ENCODE data around the gene SORBS2. TPM values are rescaled to one million over a fixed set of nuclear protein-coding genes. Genes with fewer than 3 reads are reported as not detected.

SORBS2 gene
- total RNA-seq, 4 donors from 2014 or later: 45.3 to 135 (median 76.2) TPM

DNA sequence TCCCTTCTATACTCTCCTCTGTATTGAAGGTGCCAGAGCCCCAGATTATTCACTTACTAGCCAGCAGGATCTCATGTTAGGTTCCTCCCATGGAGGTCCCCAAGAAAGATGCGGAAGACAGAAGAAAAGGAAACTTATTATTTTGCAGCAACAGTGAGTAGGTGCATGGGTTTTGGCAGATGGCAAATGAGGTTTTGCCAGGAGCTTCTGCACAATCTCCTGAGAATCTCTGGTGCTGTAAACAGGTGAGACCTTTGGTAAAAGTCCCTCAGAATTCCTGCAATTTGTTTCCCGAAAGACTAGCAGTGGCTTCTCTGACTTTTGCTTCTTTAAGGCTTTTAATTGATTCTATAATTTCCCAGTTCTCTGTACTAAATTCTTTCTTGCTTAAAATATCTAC, 29.5 kb upstream of the SORBS2 start:
- H3K36me3 ChIP-seq: no peaks in the 10 kb centered on the region
- TF ChIP-seq POLR2A (IDR thresholded peaks at IDR 0.05) (no peak), EP300 (IDR thresholded peaks at IDR 0.05) (no peak)
- TF ChIP-seq, protein P1, sequence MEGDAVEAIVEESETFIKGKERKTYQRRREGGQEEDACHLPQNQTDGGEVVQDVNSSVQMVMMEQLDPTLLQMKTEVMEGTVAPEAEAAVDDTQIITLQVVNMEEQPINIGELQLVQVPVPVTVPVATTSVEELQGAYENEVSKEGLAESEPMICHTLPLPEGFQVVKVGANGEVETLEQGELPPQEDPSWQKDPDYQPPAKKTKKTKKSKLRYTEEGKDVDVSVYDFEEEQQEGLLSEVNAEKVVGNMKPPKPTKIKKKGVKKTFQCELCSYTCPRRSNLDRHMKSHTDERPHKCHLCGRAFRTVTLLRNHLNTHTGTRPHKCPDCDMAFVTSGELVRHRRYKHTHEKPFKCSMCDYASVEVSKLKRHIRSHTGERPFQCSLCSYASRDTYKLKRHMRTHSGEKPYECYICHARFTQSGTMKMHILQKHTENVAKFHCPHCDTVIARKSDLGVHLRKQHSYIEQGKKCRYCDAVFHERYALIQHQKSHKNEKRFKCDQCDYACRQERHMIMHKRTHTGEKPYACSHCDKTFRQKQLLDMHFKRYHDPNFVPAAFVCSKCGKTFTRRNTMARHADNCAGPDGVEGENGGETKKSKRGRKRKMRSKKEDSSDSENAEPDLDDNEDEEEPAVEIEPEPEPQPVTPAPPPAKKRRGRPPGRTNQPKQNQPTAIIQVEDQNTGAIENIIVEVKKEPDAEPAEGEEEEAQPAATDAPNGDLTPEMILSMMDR (IDR thresholded peaks at IDR 0.05): no peak
- H3K27ac ChIP-seq: no peak overlapping the region
- peaks cover 0 to 3% (median 0%) of the 10 kb centered on the region in 4 donors for H3K9me3 ChIP-seq
- H3K4me3 ChIP-seq: no peak overlapping the region
- no peak for DNase-seq (ENCODE audit: low spot score in 2 of 2)
- 97 to 100% methylated on average over 2 of the region's 2 CpGs for WGBS, 2 donors
- peaks cover 0 to 41% (median 26%) of the 10 kb centered on the region in 4 donors for H3K4me1 ChIP-seq
- H3K27me3 ChIP-seq: no peaks in the 10 kb centered on the region

DNA sequence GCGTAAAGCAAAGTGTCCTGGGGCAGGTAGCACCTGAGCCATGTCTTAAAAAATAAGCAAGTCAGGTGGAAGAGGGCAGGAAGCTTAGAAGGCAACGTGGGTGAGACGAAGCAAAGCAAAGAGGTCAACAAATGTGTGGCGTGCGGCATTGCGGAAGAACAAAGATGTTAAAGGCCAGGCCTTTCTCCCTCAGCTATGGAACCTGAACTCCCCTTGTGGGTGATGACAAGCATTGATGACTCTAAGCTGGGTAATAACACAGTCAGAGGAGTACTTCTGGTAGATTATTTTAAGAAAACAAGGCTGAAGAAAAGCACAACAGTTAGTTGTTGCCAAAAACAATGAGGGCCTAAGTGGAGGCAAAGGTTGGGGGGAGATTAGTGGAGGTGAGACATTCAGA, 29.0 kb upstream of the SORBS2 start:
- Histone ChIP-seq H3K9me3 (peaks cover 0 to 3% (median 0%) of the 10 kb centered on the region in 4 donors), H3K27ac (no peak overlapping the region), H3K27me3 (no peaks in the 10 kb centered on the region), H3K4me1 (peaks cover 0 to 46% (median 26%) of the 10 kb centered on the region in 4 donors), H3K4me3 (no peak overlapping the region), H3K36me3 (no peaks in the 10 kb centered on the region)
- 82 to 91% methylated on average over 6 of the region's 6 CpGs for WGBS, 2 donors
- TF ChIP-seq POLR2A (IDR thresholded peaks at IDR 0.05): no peak
- TF ChIP-seq EP300 (IDR thresholded peaks at IDR 0.05): no peak
- TF ChIP-seq, protein P1 (IDR thresholded peaks at IDR 0.05): no peak
- DNase-seq (ENCODE audit: low spot score in 2 of 2): no peak

DNA sequence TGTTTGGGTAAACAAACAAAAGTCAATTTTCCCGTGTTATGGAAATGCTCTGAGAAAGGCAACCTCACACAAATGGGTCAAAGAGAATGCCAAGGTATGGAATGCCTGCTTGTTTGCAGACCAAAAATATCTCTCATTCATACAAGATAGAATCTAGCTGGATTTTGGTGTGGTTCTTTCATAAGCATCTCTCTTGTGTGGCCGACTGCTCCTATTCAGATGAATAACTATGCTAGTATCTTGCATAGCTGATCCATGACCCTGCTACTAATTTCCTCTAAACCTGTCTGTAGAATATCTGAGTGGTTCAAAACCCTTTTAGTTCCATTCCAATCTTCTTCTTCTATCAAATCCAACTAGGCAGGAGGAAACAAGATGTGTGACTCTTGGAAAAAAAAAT, 28.2 kb upstream of the SORBS2 start:
- Histone ChIP-seq H3K9me3 (no peaks in the 10 kb centered on the region), H3K4me3 (no peak overlapping the region), H3K36me3 (no peaks in the 10 kb centered on the region), H3K27me3 (no peaks in the 10 kb centered on the region), H3K27ac (peak overlapping the region in 3 of 4 donors; percentile 61 to 83 (median 76)), H3K4me1 (peaks cover 0 to 46% (median 26%) of the 10 kb centered on the region in 4 donors)
- DNase-seq (ENCODE audit: low spot score in 2 of 2): no peak
- TF ChIP-seq POLR2A (IDR thresholded peaks at IDR 0.05) (no peak), EP300 (IDR thresholded peaks at IDR 0.05) (no peak)
- TF ChIP-seq, protein P1 (IDR thresholded peaks at IDR 0.05): no peak
- WGBS, 2 donors: 57 to 60% methylated on average over 2 of the region's 2 CpGs

DNA sequence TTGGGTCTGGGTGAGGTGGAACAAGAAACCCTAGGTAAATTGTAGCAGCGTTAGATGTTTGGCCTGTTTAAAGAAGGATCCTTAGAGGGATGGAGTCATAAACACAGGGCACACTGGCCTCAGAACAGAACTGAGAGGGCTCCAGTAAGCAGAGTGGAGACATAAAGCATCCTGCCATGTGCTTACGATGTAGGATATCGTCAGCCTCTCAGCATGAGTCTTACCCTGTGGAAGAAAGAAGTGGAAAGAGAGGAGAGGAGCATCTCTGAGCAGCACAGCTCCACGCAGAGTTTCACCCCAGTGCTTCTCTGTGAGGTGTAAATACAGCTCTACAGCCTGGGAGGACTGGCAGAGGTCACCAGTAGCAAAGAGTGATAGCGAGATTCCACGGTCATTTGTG, 27.8 kb upstream of the SORBS2 start:
- Histone ChIP-seq H3K27ac (peak overlapping the region; percentile 14 to 83 (median 68)), H3K4me3 (no peak overlapping the region), H3K4me1 (peaks cover 0 to 46% (median 26%) of the 10 kb centered on the region in 4 donors), H3K27me3 (no peaks in the 10 kb centered on the region), H3K36me3 (no peaks in the 10 kb centered on the region), H3K9me3 (no peaks in the 10 kb centered on the region)
- no peak for DNase-seq (ENCODE audit: low spot score in 2 of 2)
- TF ChIP-seq, protein P1 (IDR thresholded peaks at IDR 0.05): no peak
- TF ChIP-seq POLR2A (IDR thresholded peaks at IDR 0.05) (no peak), EP300 (IDR thresholded peaks at IDR 0.05) (no peak)
- WGBS, 2 donors: 63 to 64% methylated on average over 6 of the region's 6 CpGs

DNA sequence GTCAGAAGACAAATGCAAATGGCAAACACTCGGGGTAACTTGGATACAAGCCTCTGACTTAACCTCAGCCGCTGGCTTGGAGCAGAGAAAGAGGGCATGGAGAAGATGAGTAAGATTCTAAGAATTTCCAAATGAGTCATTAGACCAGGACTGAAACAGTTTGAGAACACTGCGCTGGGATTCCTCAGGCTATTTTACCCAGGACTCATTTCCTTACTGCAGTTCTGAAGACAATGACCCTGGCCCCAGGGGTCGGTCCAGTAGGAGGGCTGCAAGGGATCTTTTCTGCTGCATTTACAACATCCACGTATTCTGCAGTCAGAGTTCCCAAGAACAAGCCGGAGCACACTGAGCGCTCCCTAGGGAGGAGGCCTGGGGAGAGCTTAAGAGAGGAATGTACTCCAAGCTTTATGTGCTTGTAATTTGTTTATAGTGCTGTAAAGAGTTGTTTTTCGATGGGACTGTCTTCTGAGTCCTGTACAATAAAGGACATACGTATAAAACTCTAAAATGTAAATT, 27.3 kb upstream of the SORBS2 start:
- DNase-seq (ENCODE audit: low spot score in 2 of 2): peak in 1 of 2 donors; percentile 41
- H3K9me3 ChIP-seq: no peaks in the 10 kb centered on the region
- no peaks in the 10 kb centered on the region for H3K27me3 ChIP-seq
- H3K27ac ChIP-seq: peak overlapping the region; percentile 14 to 83 (median 68)
- H3K4me1 ChIP-seq: peaks cover 0 to 46% (median 26%) of the 10 kb centered on the region in 4 donors
- WGBS, 2 donors: 18 to 20% methylated on average over 9 of the region's 9 CpGs
- H3K4me3 ChIP-seq: no peak overlapping the region
- H3K36me3 ChIP-seq: no peaks in the 10 kb centered on the region
- TF ChIP-seq, protein P1 (IDR thresholded peaks at IDR 0.05): no peak
- TF ChIP-seq EP300 (IDR thresholded peaks at IDR 0.05): peak in 1 of 2 donors; percentile 74

Data from tibial nerve (tissue), 4 donors.